Keratinocyte (primary cell): Measurements from ENCODE around the gene JAM3.

Source experiments
- EZH2 ChIP-seq: IDR thresholded peaks from one replicate; pipeline ENCODE4 v1.6.1; 2012; ENCODE audit warnings: inconsistent platforms, mild to moderate bottlenecking, low read length, moderate library complexity
- TF ChIP-seq, protein P1 (sequence below), 3 experiments: IDR thresholded peaks in 1 of 3; conservative IDR thresholded peaks in 1 of 3; optimal IDR thresholded peaks in 1 of 3; 2 replicates in 2 of 3; 3 replicates in 1 of 3; pipeline versions ENCODE3 to v1.5.1; 2011; ENCODE audit warnings: low read length in 3 of 3, mild to moderate bottlenecking in 3 of 3, moderate library complexity in 2 of 3, control low read depth in 1 of 3, inconsistent platforms in 1 of 3; ENCODE audit not compliant: insufficient read depth in 2 of 3; ENCODE audit errors: extremely low read depth in 1 of 3

GRCh38 chr11:134143801-134144200 is 74.9 kb downstream of the JAM3 start:
- TF ChIP-seq, protein P1, sequence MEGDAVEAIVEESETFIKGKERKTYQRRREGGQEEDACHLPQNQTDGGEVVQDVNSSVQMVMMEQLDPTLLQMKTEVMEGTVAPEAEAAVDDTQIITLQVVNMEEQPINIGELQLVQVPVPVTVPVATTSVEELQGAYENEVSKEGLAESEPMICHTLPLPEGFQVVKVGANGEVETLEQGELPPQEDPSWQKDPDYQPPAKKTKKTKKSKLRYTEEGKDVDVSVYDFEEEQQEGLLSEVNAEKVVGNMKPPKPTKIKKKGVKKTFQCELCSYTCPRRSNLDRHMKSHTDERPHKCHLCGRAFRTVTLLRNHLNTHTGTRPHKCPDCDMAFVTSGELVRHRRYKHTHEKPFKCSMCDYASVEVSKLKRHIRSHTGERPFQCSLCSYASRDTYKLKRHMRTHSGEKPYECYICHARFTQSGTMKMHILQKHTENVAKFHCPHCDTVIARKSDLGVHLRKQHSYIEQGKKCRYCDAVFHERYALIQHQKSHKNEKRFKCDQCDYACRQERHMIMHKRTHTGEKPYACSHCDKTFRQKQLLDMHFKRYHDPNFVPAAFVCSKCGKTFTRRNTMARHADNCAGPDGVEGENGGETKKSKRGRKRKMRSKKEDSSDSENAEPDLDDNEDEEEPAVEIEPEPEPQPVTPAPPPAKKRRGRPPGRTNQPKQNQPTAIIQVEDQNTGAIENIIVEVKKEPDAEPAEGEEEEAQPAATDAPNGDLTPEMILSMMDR (optimal IDR thresholded peaks at IDR 0.05 in 1 of 3, IDR thresholded peaks at IDR 0.05 in 1 of 3, conservative IDR thresholded peaks at IDR 0.05 in 1 of 3; ENCODE audit: extremely low read depth in 1 of 3, insufficient read depth in 2 of 3, low read length in 3 of 3) = no peak
- no peak for TF ChIP-seq EZH2
